SHP77 treated with DMSO at 0.1 percent for 48 hours (cell line): ENCODE results near the gene ANO10.
"Not testable (repeated sequence)": the region's sequence is repeated elsewhere in the genome, so short reads cannot be mapped to it uniquely, and the experiment has no call there.

Experiments
- DNase-seq: peaks from one replicate; lab custom pipeline; 2025; lab: John Stamatoyannopoulos, UW

The ANO10 gene

GRCh38 chr3:43627360-43627759 is 5.5 kb upstream of the ANO10 start:
- DNase-seq, result no peak

GRCh38 chr3:43624619-43625305 is 3.0 kb upstream of the ANO10 start:
- no peak for DNase-seq

- no peak for DNase-seq
Measured at GRCh38 chr3:43620831-43621655, 768 bp downstream of the ANO10 start.

- no peak for DNase-seq
Measured at GRCh38 chr3:43619588-43619987, 2.2 kb downstream of the ANO10 start.

GRCh38 chr3:43618142-43618541 is 3.7 kb downstream of the ANO10 start:
- no peak for DNase-seq

DNA sequence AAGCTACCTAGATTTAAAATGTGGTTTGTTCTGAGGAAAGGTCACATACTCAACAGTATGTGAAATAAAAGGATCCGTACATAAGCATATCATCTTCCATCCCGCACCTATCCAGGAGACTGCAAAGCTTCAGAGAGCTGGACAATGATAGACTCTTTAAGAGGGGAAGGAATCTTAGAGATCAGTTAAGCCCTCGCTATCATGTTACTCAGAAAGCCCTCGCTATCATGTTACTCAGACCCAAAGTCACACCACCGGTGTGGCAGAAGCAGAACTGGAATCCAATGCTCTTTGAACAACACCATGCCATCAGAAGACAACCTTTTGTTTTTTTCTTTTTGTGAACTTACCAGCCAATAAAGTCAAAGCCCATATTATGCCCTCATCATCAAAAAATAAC is 5.8 kb downstream of the ANO10 start:
- no peak for DNase-seq

GRCh38 chr3:43615133-43615532 is 6.7 kb downstream of the ANO10 start:
- DNase-seq, result no peak

GRCh38 chr3:43613976-43614375 is 7.8 kb downstream of the ANO10 start:
- DNase-seq, result no peak

- no peak for DNase-seq
Measured at GRCh38 chr3:43612419-43612818, 9.4 kb downstream of the ANO10 start.

- DNase-seq, result no peak
Measured at GRCh38 chr3:43609406-43609805, 12.4 kb downstream of the ANO10 start.

DNA sequence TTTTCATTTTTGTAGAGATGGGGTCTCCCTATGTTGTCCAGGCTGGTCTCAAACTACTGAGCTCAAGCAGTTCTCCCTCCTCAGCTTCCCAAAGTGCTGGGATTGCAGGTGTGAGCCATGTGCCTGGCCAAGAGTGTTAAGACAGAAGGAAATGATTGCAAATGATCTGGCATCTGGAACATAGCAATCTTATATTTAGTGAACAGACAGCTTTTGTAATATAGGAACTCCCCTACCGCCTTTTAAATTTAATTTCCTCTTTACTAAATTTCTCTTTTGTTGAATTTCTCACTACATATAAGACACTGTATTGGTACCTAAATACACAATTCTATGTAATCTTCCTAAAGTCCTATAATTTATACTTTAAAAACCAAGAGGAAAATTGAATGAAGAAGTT is 13.1 kb downstream of the ANO10 start:
- no peak for DNase-seq

- DNase-seq, result no peak
Measured at GRCh38 chr3:43606284-43606683, 15.5 kb downstream of the ANO10 start.

DNA sequence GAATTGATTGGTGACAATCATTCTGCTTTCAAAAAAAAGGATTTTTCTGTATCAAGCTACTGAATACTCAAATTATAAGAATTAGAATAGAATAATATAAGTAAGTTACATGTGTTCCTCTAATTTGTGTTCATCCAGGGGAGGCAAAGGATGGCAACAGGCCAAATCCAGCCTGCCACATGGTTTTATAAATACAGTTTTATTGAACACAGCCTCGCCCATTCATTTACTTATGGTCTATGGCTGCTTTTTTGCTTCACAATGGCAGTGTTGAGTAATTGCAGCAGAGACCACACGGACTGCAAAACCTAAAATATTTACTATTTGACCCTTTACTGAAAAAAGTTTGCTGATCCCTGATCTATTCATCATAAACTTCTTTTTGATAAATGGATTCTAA is 21.9 kb downstream of the ANO10 start:
- DNase-seq, result not testable (repeated sequence)

DNA sequence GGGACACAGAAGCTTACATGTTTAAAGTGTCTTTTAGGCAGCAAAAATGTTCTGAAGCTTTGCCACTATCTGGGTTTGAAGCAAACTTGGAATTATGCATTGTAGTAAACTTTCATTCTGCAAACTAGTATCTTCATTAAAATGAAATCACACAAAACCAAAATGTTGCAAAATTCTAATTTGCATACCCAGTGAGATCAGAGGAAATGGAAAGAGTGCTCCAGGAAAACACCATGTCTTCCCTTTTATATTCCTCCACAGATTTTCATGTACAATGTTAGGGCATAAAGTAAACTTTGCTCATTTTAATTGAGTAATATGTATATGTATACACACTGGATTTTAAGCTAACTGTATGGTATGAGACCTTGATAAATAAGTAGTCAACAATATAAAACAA is 23.9 kb downstream of the ANO10 start:
- no peak for DNase-seq

- not testable (repeated sequence) for DNase-seq
Measured at GRCh38 chr3:43596178-43596577, 25.6 kb downstream of the ANO10 start.

DNA sequence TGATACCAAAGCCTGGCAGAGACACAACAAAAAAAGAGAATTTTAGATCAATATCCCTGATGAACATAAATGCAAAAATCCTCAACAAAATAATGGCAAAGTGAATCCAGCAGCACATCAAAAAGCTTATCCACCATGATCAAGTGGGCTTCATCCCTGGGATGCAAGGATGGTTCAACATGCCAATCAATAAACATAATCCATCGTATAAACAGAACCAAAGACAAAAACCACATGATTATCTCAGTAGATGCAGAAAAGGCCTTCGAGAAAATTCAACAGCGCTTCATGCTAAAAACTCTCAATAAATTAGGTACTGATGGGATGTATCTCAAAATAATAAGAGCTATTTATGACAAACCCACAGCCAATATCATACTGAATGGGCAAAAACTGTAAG is 26.5 kb downstream of the ANO10 start:
- DNase-seq, result not testable (repeated sequence)

- not testable (repeated sequence) for DNase-seq
Measured at GRCh38 chr3:43593588-43593987, 28.2 kb downstream of the ANO10 start.

DNA sequence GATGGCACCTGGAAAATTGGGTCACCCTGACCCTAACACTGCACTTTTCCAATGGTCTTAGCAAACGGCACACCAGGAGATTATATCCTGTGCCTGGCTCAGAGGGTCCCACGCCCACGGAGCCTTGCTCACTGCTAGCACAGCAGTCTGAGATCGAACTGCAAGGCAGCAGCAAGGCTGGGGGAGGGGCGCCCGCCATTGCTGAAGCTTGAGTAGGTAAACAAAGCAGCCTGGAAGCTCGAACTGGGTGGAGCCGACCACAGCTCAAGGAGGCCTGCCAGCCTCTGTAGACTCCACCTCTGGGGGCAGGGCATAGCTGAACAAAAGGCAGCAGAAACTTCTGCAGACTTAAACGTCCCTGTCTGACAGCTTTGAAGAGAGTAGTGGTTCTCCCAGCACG is 29.9 kb downstream of the ANO10 start:
- not testable (repeated sequence) for DNase-seq

- no peak for DNase-seq
Measured at GRCh38 chr3:43587303-43587702, 34.5 kb downstream of the ANO10 start.

DNA sequence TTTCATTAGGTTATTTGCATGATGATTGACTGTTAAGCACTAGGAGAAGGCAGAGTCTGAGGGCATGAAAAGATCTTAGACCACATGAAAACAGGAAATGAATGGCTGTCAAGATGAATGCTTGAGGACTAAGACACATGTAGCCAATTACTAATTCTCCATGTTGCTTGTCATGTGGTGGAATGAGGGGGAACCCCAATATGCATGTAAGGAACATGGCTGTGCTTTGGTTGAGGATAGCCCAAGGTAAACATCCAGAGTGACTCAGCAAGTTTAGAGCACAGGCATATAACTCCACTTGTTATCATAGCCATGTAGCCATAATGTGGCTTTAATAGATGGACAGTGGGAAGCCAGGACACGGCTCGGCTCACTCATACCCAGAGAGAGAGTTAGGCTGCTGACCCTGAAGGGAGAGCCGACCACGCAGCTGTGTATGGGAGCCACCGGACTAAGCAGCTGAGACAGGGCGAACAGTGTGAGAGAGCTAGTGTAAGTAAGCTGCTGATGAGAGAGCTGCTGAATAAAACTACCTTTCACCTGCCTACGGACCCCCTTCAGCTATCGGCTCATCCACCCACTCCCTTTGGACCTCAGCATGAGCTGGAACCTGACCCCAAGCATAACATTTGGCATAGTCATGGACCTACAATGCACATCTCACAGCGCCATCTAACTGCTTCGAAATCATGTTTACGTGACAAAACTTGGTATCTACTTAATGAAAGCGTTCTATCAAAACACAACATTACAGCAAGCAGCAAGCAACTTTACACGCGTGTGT is 37.6 kb downstream of the ANO10 start:
- no peak for DNase-seq

DNA sequence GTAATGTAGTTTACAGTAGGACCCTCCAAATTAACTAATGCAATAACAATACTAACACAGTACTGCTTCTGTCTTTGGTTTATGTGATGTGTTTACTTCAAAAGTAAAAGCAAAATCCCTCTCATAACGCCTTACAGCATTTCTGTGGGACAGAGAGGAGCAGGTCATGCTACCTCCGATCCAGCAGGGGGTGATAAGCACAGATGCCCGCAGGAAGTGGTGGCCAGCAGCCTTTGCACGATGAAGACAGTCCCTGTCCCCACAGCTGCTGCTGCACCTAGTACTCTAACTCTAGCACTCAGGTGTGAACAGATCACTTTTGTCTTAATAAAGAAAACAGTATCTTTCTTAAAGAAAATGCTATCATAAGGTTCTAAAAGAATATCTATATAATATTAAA is 38.3 kb downstream of the ANO10 start:
- no peak for DNase-seq

GRCh38 chr3:43582866-43583265 is 38.9 kb downstream of the ANO10 start:
- DNase-seq, result no peak

DNA sequence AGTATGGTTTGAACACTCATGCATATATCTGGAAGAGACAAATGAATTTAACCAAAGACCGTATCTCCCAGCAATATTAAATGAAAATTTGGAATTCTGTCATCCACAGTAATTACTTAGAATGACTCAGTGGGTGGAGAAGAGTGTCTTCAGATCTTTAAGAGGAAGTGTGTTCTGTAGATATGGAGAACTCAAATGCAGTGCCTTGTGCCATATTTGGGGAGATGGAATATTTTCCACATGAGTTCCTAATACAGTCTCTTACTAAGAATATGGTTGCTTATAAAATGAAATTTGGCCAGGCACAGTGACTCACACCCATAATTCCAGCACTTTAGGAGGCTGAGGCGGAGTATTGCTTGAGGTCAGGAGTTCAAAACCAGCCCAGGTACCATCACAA is 40.5 kb downstream of the ANO10 start:
- no peak for DNase-seq
